Measurements from ENCODE around the gene S100Z. TPM values are rescaled to one million over a fixed set of nuclear protein-coding genes. Genes with fewer than 3 reads are reported as not detected.

S100Z gene
- total and polyA plus RNA-seq, 2 of the 8 experiments (the other 6 are each of a cell fraction or from before 2014, with no cell fraction given): 0.30 TPM; not detected in 1

- H2BK120ac ChIP-seq (replicated peaks; ENCODE audit: low read depth, low read length): no peak overlapping the region
- H3K4ac ChIP-seq (replicated peaks; ENCODE audit: insufficient read length, low read depth, low read length): no peak overlapping the region
- H3K4me1 ChIP-seq (replicated peaks in 1 of 4; ENCODE audit: control insufficient read depth in 3 of 4, insufficient read depth in 4 of 4, low read length in 3 of 4): no peaks in the 10 kb centered on the region; a peak in 1 of 7 replicates
- no peaks in the 10 kb centered on the region for H3K79me1 ChIP-seq (ENCODE audit: low read depth, low read length)
- no peak overlapping the region for H3K18ac ChIP-seq (ENCODE audit: extremely low read depth, low read length)
- H3K9me3 ChIP-seq (ENCODE audit: insufficient read depth in 2 of 2, low read depth in 1 of 2, low read length in 1 of 2): no peaks in the 10 kb centered on the region
- POLR2A ChIA-PET (ENCODE audit: partially characterized antibody): no interaction called here
- H3K23ac ChIP-seq (ENCODE audit: insufficient read length): no peak overlapping the region
- no peak overlapping the region for H3K4me3 ChIP-seq (ENCODE audit: extremely low read depth in 1 of 4, insufficient read depth in 2 of 4, low read depth in 3 of 4, low read length in 4 of 4)
- no peak overlapping the region for H4K5ac ChIP-seq (ENCODE audit: insufficient read length, low read depth, low read length)
- H2AK5ac ChIP-seq (ENCODE audit: low read depth, low read length): no peak overlapping the region
- no peak overlapping the region for H4K91ac ChIP-seq (replicated peaks; ENCODE audit: insufficient read length, low read length)
- H3K27ac ChIP-seq (ENCODE audit: low read depth, low read length): no peak overlapping the region
- H3K56ac ChIP-seq (replicated peaks; ENCODE audit: insufficient read length, low read depth, low read length): no peak overlapping the region
- H2BK5ac ChIP-seq (ENCODE audit: low read depth, low read length): no peak overlapping the region
- TF ChIP-seq CTBP2 (IDR thresholded peaks at IDR 0.05; ENCODE audit: borderline replicate concordance, insufficient read depth, insufficient read length, low read length) (no peak), RBBP5 (IDR thresholded peaks at IDR 0.05; ENCODE audit: borderline replicate concordance, low read depth, low read length) (no peak), HDAC2 (IDR thresholded peaks at IDR 0.05; ENCODE audit: borderline replicate concordance in 1 of 2, low read depth in 2 of 2, low read length in 2 of 2) (no peak), BCL11A (IDR thresholded peaks at IDR 0.05; ENCODE audit: low read depth in 2 of 2, low read length in 2 of 2) (no peak)
- H4K20me1 ChIP-seq (replicated peaks in 1 of 2; ENCODE audit: control insufficient read depth in 1 of 2, insufficient read depth in 2 of 2, low read length in 2 of 2): no peaks in the 10 kb centered on the region
- CTCF ChIA-PET (ENCODE audit: partially characterized antibody): interaction anchor here (0.6 to 1.3 kb wide), 4 partner anchors 12 to 167 kb away, joined by 3 to 6 read pairs (median 3); no protein-coding TSS in a partner anchor
- no peak for DNase-seq (ENCODE audit: low read depth in 1 of 2, low spot score in 2 of 2)
- H3K23me2 ChIP-seq (ENCODE audit: low read depth, low read length): no peaks in the 10 kb centered on the region
- no peak overlapping the region for H2BK12ac ChIP-seq (ENCODE audit: low read depth, low read length)
- no peak overlapping the region for H3K4me2 ChIP-seq (ENCODE audit: insufficient read depth in 1 of 2, low read depth in 2 of 2, low read length in 2 of 2)
- H2BK15ac ChIP-seq (ENCODE audit: low read length): no peak overlapping the region
- WGBS, 2 experiments (ENCODE audit: extremely low coverage in 1 of 2, insufficient coverage in 1 of 2, insufficient read length in 1 of 2, insufficient replicate concordance in 2 of 2, low coverage in 1 of 2, low lambda C conversion rate in 2 of 2, missing lambda C conversion rate in 1 of 2): 89% methylated on average over 2 of the region's 2 CpGs; no CpG with 5 or more reads in 1 of the 2 experiments
- FAIRE-seq: no peak
- no peak overlapping the region for H2BK20ac ChIP-seq (ENCODE audit: low read length)
- no peak overlapping the region for H2AFZ ChIP-seq (ENCODE audit: low read length)
- H3K36me3 ChIP-seq (ENCODE audit: control insufficient read depth in 2 of 4, insufficient read depth in 4 of 4, low read length in 3 of 4): no peaks in the 10 kb centered on the region
- no peaks in the 10 kb centered on the region for H3K27me3 ChIP-seq (replicated peaks in 1 of 4; ENCODE audit: control insufficient read depth in 3 of 4, extremely low read depth in 1 of 4, insufficient read depth in 3 of 4, low read length in 3 of 4)
- no peak overlapping the region for H3K14ac ChIP-seq (ENCODE audit: insufficient read length)
- no peak overlapping the region for H4K8ac ChIP-seq (ENCODE audit: extremely low read depth, insufficient read depth, low read length)
- H3K79me2 ChIP-seq (ENCODE audit: control insufficient read depth in 1 of 2, insufficient read depth in 2 of 2, low read length in 2 of 2): no peaks in the 10 kb centered on the region
- no peak overlapping the region for H3K9ac ChIP-seq (replicated peaks in 1 of 4; ENCODE audit: extremely low read depth in 1 of 4, low read depth in 3 of 4, low read length in 3 of 4)
These were observed 43.5 kb downstream of the S100Z start for GRCh38 chr5:76893294-76893693.
